Measurements from ENCODE around the gene FOXI1.
"Not testable (repeated sequence)": the region's sequence is repeated elsewhere in the genome, so short reads cannot be mapped to it uniquely, and the experiment has no call there.

FOXI1 gene

DNA sequence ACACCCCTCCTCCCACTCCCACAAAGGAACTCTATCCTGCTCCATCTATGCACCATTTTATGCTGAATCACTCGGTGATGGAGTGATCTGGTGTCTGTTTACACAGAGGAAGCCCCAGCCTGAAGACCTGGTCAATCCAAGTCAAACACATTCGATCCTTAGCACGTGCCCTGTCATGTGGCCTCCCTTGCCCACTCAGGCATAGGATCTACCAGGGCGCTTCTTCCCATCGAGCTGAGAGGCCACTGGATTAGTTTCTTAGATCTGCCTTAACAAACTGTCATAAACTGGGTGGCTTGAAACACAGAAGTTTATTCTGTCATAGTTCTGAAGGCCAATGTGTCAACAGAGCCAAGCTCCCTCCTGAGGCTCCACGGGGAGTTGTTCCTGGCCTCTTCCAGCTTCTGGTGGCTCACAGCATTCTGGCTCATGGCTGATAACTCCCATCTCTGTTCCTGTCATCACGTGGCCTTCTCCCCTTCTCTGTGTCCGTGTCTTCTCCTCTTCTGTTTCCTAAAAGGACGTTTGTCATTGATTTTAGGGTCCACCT is 34.2 kb downstream of the FOXI1 start:
- H3K27me3 ChIP-seq (ENCODE audit: insufficient read depth, low read length, poor library complexity, severe bottlenecking): no peaks in the 10 kb centered on the region
- H3K9ac ChIP-seq (ENCODE audit: low read depth, low read length, poor library complexity, severe bottlenecking): no peak overlapping the region
- no peaks in the 10 kb centered on the region for H3K79me2 ChIP-seq (ENCODE audit: insufficient read depth, low read length)

DNA sequence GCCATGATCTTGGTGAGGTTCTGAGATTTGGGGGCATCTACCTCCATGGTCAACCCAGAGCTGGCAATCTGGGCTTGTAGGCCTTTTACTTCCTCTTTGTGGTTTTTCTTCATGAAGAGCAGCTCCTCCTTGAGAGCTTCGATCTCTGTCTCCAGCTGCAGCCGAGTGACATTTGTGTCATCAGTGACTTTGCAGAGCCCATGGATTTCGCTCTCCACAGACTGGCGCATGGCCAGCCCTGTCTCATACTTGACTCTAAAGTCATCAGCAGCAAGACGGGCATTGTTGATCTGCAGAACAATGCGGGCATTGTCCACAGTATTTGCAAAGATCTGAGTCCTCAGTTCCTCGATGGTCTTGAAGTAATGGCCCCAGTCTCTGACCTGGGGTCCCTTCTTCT is 35.5 kb downstream of the FOXI1 start:
- H3K9ac ChIP-seq (ENCODE audit: low read depth, low read length, poor library complexity, severe bottlenecking); H3K4me1 ChIP-seq (ENCODE audit: insufficient read depth, low read length, poor library complexity, severe bottlenecking); H3K27me3 ChIP-seq (ENCODE audit: insufficient read depth, low read length, poor library complexity, severe bottlenecking); H3F3A ChIP-seq (ENCODE audit: low read depth); H2AFZ ChIP-seq (ENCODE audit: low read length); H3K9me3 ChIP-seq (ENCODE audit: insufficient read depth, low read depth, low read length); H3K4me3 ChIP-seq (ENCODE audit: low read length, poor library complexity, severe bottlenecking); H3K36me3 ChIP-seq (ENCODE audit: insufficient read depth, low read length); H3K79me2 ChIP-seq (ENCODE audit: insufficient read depth, low read length); H4K20me1 ChIP-seq (ENCODE audit: insufficient read depth, low read length, poor library complexity, severe bottlenecking); H3K9me2 ChIP-seq (replicated peaks; ENCODE audit: low read depth, low read length); H3K4me2 ChIP-seq (ENCODE audit: low read depth, low read length, poor library complexity, severe bottlenecking): not testable (repeated sequence)

More for the DNA sequence above, 34.2 kb downstream of the FOXI1 start:
- Histone ChIP-seq H3K4me1 (ENCODE audit: insufficient read depth, low read length, poor library complexity, severe bottlenecking) (no peaks in the 10 kb centered on the region), H3K4me3 (ENCODE audit: low read length, poor library complexity, severe bottlenecking) (no peak overlapping the region), H3K9me2 (replicated peaks; ENCODE audit: low read depth, low read length) (no peaks in the 10 kb centered on the region), H3K4me2 (ENCODE audit: low read depth, low read length, poor library complexity, severe bottlenecking) (no peak overlapping the region), H3K9me3 (ENCODE audit: insufficient read depth, low read depth, low read length) (no peaks in the 10 kb centered on the region), H3F3A (ENCODE audit: low read depth) (no peaks in the 10 kb centered on the region), H4K20me1 (ENCODE audit: insufficient read depth, low read length, poor library complexity, severe bottlenecking) (no peaks in the 10 kb centered on the region), H3K36me3 (ENCODE audit: insufficient read depth, low read length) (no peaks in the 10 kb centered on the region), H2AFZ (ENCODE audit: low read length) (no peak overlapping the region)
- TF ChIP-seq, protein P1, sequence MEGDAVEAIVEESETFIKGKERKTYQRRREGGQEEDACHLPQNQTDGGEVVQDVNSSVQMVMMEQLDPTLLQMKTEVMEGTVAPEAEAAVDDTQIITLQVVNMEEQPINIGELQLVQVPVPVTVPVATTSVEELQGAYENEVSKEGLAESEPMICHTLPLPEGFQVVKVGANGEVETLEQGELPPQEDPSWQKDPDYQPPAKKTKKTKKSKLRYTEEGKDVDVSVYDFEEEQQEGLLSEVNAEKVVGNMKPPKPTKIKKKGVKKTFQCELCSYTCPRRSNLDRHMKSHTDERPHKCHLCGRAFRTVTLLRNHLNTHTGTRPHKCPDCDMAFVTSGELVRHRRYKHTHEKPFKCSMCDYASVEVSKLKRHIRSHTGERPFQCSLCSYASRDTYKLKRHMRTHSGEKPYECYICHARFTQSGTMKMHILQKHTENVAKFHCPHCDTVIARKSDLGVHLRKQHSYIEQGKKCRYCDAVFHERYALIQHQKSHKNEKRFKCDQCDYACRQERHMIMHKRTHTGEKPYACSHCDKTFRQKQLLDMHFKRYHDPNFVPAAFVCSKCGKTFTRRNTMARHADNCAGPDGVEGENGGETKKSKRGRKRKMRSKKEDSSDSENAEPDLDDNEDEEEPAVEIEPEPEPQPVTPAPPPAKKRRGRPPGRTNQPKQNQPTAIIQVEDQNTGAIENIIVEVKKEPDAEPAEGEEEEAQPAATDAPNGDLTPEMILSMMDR (conservative IDR thresholded peaks at IDR 0.05; ENCODE audit: low read length): no peak

DNA sequence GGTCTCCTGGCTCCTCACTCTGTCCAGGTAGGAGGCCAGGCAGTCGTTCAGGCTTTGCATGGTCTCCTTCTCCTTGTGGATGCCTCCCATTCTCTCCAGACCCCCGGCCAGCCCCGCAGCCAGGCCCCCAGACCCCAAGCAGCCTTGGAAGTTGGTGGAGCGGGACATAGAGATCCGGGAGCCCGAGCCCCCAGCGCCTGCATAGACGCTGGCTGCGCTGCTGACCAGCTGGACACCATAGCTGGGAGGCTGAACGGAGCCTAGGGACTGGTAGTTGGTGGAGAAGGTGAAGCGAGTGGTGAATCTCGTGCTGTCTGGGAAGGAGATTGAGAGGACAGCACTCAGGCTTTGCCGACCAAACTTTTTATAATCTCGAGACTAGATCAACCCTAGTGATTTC is 35.9 kb downstream of the FOXI1 start:
- H3K9ac ChIP-seq (ENCODE audit: low read depth, low read length, poor library complexity, severe bottlenecking): no peak overlapping the region
- H3K4me3 ChIP-seq (ENCODE audit: low read length, poor library complexity, severe bottlenecking): no peak overlapping the region
- H2AFZ ChIP-seq (ENCODE audit: low read length): no peak overlapping the region
- no peaks in the 10 kb centered on the region for H3K79me2 ChIP-seq (ENCODE audit: insufficient read depth, low read length)
- H3K4me2 ChIP-seq (ENCODE audit: low read depth, low read length, poor library complexity, severe bottlenecking): no peak overlapping the region
- H3K4me1 ChIP-seq (ENCODE audit: insufficient read depth, low read length, poor library complexity, severe bottlenecking): no peaks in the 10 kb centered on the region
- H3K9me3 ChIP-seq (ENCODE audit: insufficient read depth, low read depth, low read length): no peaks in the 10 kb centered on the region
- TF ChIP-seq, protein P1 (conservative IDR thresholded peaks at IDR 0.05; ENCODE audit: low read length): no peak
- no peak for TF ChIP-seq EZH2phosphoT487 (IDR thresholded peaks at IDR 0.05; ENCODE audit: borderline replicate concordance)
- no peaks in the 10 kb centered on the region for H3K9me2 ChIP-seq (replicated peaks; ENCODE audit: low read depth, low read length)
- H3K36me3 ChIP-seq (ENCODE audit: insufficient read depth, low read length): no peaks in the 10 kb centered on the region
- no peaks in the 10 kb centered on the region for H4K20me1 ChIP-seq (ENCODE audit: insufficient read depth, low read length, poor library complexity, severe bottlenecking)
- H3F3A ChIP-seq (ENCODE audit: low read depth): no peaks in the 10 kb centered on the region
- no peaks in the 10 kb centered on the region for H3K27me3 ChIP-seq (ENCODE audit: insufficient read depth, low read length, poor library complexity, severe bottlenecking)

DNA sequence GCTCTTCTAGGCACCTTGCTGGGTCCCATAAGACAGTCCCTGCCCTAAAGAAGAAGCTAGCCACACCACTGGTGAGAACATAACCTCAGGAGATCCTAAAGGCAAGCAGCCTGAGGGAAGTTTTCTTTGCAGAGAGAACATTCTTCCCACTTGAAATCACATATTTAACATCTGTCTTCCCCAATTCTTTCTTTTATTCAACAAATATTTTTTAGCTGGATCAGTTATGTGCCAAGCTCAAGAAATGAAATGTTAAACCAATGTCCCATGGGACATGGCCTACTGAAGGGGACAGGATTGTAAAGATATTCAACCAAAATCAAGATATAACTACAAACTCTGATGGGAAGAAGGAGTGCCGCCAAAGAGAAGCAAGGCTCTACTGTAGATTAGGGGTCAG is 36.5 kb downstream of the FOXI1 start:
- no peaks in the 10 kb centered on the region for H3F3A ChIP-seq (ENCODE audit: low read depth)
- no peaks in the 10 kb centered on the region for H3K36me3 ChIP-seq (ENCODE audit: insufficient read depth, low read length)
- H3K4me3 ChIP-seq (ENCODE audit: low read length, poor library complexity, severe bottlenecking): no peak overlapping the region
- H4K20me1 ChIP-seq (ENCODE audit: insufficient read depth, low read length, poor library complexity, severe bottlenecking): no peaks in the 10 kb centered on the region
- H3K9me3 ChIP-seq (ENCODE audit: insufficient read depth, low read depth, low read length): no peaks in the 10 kb centered on the region
- no peaks in the 10 kb centered on the region for H3K27me3 ChIP-seq (ENCODE audit: insufficient read depth, low read length, poor library complexity, severe bottlenecking)
- no peak overlapping the region for H3K4me2 ChIP-seq (ENCODE audit: low read depth, low read length, poor library complexity, severe bottlenecking)
- no peaks in the 10 kb centered on the region for H3K79me2 ChIP-seq (ENCODE audit: insufficient read depth, low read length)
- H2AFZ ChIP-seq (ENCODE audit: low read length): no peak overlapping the region
- no peaks in the 10 kb centered on the region for H3K9me2 ChIP-seq (replicated peaks; ENCODE audit: low read depth, low read length)
- TF ChIP-seq EZH2phosphoT487 (IDR thresholded peaks at IDR 0.05; ENCODE audit: borderline replicate concordance): no peak
- TF ChIP-seq, protein P1 (conservative IDR thresholded peaks at IDR 0.05; ENCODE audit: low read length): no peak
- H3K4me1 ChIP-seq (ENCODE audit: insufficient read depth, low read length, poor library complexity, severe bottlenecking): no peaks in the 10 kb centered on the region
- H3K9ac ChIP-seq (ENCODE audit: low read depth, low read length, poor library complexity, severe bottlenecking): no peak overlapping the region
